ENCODE data around the gene TMEM134.

GRCh38 chr11:67482275-67482826, 13.3 kb upstream of the TMEM134 start:
- TF ChIP-seq, protein P1, sequence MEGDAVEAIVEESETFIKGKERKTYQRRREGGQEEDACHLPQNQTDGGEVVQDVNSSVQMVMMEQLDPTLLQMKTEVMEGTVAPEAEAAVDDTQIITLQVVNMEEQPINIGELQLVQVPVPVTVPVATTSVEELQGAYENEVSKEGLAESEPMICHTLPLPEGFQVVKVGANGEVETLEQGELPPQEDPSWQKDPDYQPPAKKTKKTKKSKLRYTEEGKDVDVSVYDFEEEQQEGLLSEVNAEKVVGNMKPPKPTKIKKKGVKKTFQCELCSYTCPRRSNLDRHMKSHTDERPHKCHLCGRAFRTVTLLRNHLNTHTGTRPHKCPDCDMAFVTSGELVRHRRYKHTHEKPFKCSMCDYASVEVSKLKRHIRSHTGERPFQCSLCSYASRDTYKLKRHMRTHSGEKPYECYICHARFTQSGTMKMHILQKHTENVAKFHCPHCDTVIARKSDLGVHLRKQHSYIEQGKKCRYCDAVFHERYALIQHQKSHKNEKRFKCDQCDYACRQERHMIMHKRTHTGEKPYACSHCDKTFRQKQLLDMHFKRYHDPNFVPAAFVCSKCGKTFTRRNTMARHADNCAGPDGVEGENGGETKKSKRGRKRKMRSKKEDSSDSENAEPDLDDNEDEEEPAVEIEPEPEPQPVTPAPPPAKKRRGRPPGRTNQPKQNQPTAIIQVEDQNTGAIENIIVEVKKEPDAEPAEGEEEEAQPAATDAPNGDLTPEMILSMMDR (conservative IDR thresholded peaks at IDR 0.05; ENCODE audit: low read depth, low read length): no peak
- TF ChIP-seq EZH2 (IDR thresholded peaks at IDR 0.05; ENCODE audit: borderline replicate concordance, low read depth, low read length, poor library complexity, severe bottlenecking): no peak

All from A673 (cell line).